OCI-LY7 (cell line): ENCODE results near the gene NENF. TPM values are rescaled to one million over a fixed set of nuclear protein-coding genes. Genes with fewer than 3 reads are reported as not detected.

ENCODE experiments used
- BruUV-seq: library from RNA; stranded (reverse); fragments of 400-500 nt; replicated peaks from 2 replicates; lab custom pipeline; 2021; lab: Mats Ljungman, UMichigan
- CTCF ChIA-PET: fragments of 300-600 bp; sonication (Branson Sonifier 250); formaldehyde crosslinking; loops from one replicate; lab custom pipeline; 2022; ENCODE audit warnings: antibody characterized with exemption; ENCODE audit not compliant: unreplicated experiment; lab: Charles Lee
- POLR2A ChIA-PET: fragments of 300-600 bp; sonication (Branson Sonifier 250); formaldehyde crosslinking; loops from one replicate; lab custom pipeline; 2022; ENCODE audit warnings: antibody characterized with exemption; lab: Charles Lee
- DNase-seq: peaks from one replicate; pipeline ENCODE4 v3.0.0-alpha.2; 2015; ENCODE audit warnings: low spot score
- H2AFZ ChIP-seq: fragments of 200-600 bp; sonication (generic), shearing (Covaris generic); 2 replicates; pipeline ENCODE4 v1.6.1; 2014; ENCODE audit warnings: mild to moderate bottlenecking, antibody characterized with exemption, low read length, moderate library complexity
- H3K27ac ChIP-seq: fragments of 200-600 bp; sonication (generic); 2 replicates; pipeline ENCODE4 v1.5.1; 2014; ENCODE audit warnings: mixed run types, low read depth, mild to moderate bottlenecking, moderate library complexity, low read length, inconsistent platforms; ENCODE audit not compliant: poor library complexity, severe bottlenecking
- H3K36me3 ChIP-seq: fragments of 200-600 bp; sonication (generic); 2 replicates; pipeline ENCODE4 v1.6.1; 2014; ENCODE audit warnings: mild to moderate bottlenecking, antibody characterized with exemption, low read length, moderate library complexity, mixed read lengths; ENCODE audit not compliant: insufficient read depth
- H3K4me1 ChIP-seq: fragments of 200-600 bp; sonication (generic); 2 replicates; pipeline ENCODE4 v1.5.1; 2014; ENCODE audit warnings: mild to moderate bottlenecking, low read length; ENCODE audit not compliant: insufficient read depth, poor library complexity, severe bottlenecking
- H3K4me2 ChIP-seq: fragments of 200-600 bp; sonication (generic); 2 replicates; pipeline ENCODE4 v1.6.1; 2014; ENCODE audit warnings: mild to moderate bottlenecking, low read length
- H3K4me3 ChIP-seq: fragments of 200-600 bp; sonication (generic); 2 replicates; pipeline ENCODE4 v1.5.1; 2014; ENCODE audit warnings: mild to moderate bottlenecking, low read depth, low read length; ENCODE audit not compliant: poor library complexity, severe bottlenecking
- H3K79me2 ChIP-seq: fragments of 200-600 bp; sonication (generic); 2 replicates; pipeline ENCODE4 v1.6.1; 2016; ENCODE audit warnings: low read depth, mild to moderate bottlenecking, low read length, moderate library complexity, mixed read lengths; ENCODE audit not compliant: insufficient read depth
- H3K9me2 ChIP-seq: fragments of 200-600 bp; sonication (generic); 2 replicates; pipeline ENCODE4 v1.6.1; 2016; ENCODE audit warnings: mild to moderate bottlenecking, low read length, mixed read lengths; ENCODE audit not compliant: insufficient read depth
- H3K9me3 ChIP-seq: fragments of 200-600 bp; sonication (generic); 2 replicates; pipeline ENCODE4 v1.6.1; 2014; ENCODE audit warnings: mild to moderate bottlenecking, mixed run types, low read length, mixed read lengths
- H4K20me1 ChIP-seq: fragments of 200-600 bp; sonication (generic); 2 replicates; pipeline ENCODE4 v1.6.1; 2014; ENCODE audit warnings: mild to moderate bottlenecking, antibody characterized with exemption, low read length, moderate library complexity, mixed read lengths; ENCODE audit not compliant: insufficient read depth
- CTCF ChIP-seq: fragments of 200-600 bp; sonication (generic); conservative IDR thresholded peaks from 2 replicates; pipeline ENCODE4 v1.5.1; 2014; ENCODE audit warnings: mild to moderate bottlenecking, antibody characterized with exemption, low read length, moderate library complexity, mixed read lengths
- EZH2phosphoT487 ChIP-seq: fragments of 200-600 bp; sonication (generic); IDR thresholded peaks from 2 replicates; pipeline ENCODE4 v1.6.1; 2018; ENCODE audit warnings: low read depth, borderline replicate concordance, mild to moderate bottlenecking, mixed run types, antibody characterized with exemption, low read length, moderate library complexity, mixed read lengths
- intact Hi-C: fragments of 100-400 bp; cut with micrococcal nuclease; formaldehyde crosslinking; loops from one replicate; pipeline ENCODE4 v1.10.0; 2022; ENCODE audit not compliant: unreplicated experiment
- total RNA-seq, 2 experiments: library from RNA; depleted of rRNA in 1 of 2; stranded (reverse); fragments of >200 nt in 1 of 2; shearing (Covaris generic) in 1 of 2; gene quantifications; 2 replicates each; pipeline ENCODE4 v1.2.3, GENCODE V29; 2014 to 2022

NENF gene
- total RNA-seq, 2 experiments from 2014 or later = 12.7 to 15.5 TPM

- ChIA-PET CTCF (interaction anchor here (0.7 kb wide), 1 partner anchor 770 kb away, joined by 3 read pairs; no protein-coding TSS in a partner anchor), POLR2A (interaction anchor here (1.0 to 1.3 kb wide), 2 partner anchors 35 to 415 kb away, joined by 3 read pairs; partner anchors contain the start of genes DTL, INTS7 and PACC1)
- Histone ChIP-seq H3K9me2 (no peaks in the 10 kb centered on the region), H3K36me3 (no peaks in the 10 kb centered on the region), H3K4me3 (no peak overlapping the region), H2AFZ (no peak overlapping the region), H3K4me1 (peaks cover 11% of the 10 kb centered on the region), H3K27ac (no peak overlapping the region), H4K20me1 (no peaks in the 10 kb centered on the region), H3K4me2 (peak overlapping the region; percentile 20; the same call in 1 of the 2 replicates), H3K9me3 (no peaks in the 10 kb centered on the region), H3K79me2 (no peaks in the 10 kb centered on the region)
- TF ChIP-seq EZH2phosphoT487 (no peak), CTCF (no peak)
- DNase-seq = peak; percentile 67
- BruUV-seq = no TSS peak
- intact Hi-C loops = loop anchor here (10.0 kb wide), 1 partner anchor 166 kb away; the partner anchor contains the start of gene PPP2R5A
Measured at GRCh38 chr1:212450331-212450881, 17.7 kb downstream of the NENF start.

GRCh38 chr1:212451416-212452322 is 18.9 kb downstream of the NENF start:
- H3K4me2 ChIP-seq = no peak overlapping the region
- TF ChIP-seq CTCF (no peak), EZH2phosphoT487 (no peak)
- H3K9me2 ChIP-seq = no peaks in the 10 kb centered on the region
- BruUV-seq = no TSS peak
- no peak overlapping the region for H2AFZ ChIP-seq
- H3K9me3 ChIP-seq = no peaks in the 10 kb centered on the region
- peaks cover 11% of the 10 kb centered on the region for H3K4me1 ChIP-seq
- no peaks in the 10 kb centered on the region for H3K36me3 ChIP-seq
- H3K79me2 ChIP-seq = no peaks in the 10 kb centered on the region
- intact Hi-C loops = loop anchor here (10.0 kb wide), 1 partner anchor 167 kb away; the partner anchor contains the start of gene PPP2R5A
- ChIA-PET POLR2A (interaction anchor here (0.7 to 0.9 kb wide), 2 partner anchors 68 to 86 kb away, joined by 3 read pairs; no protein-coding TSS in a partner anchor), CTCF (no interaction called here)
- H3K27ac ChIP-seq = no peak overlapping the region
- H4K20me1 ChIP-seq = no peaks in the 10 kb centered on the region
- DNase-seq = no peak
- H3K4me3 ChIP-seq = no peak overlapping the region
